Muscle layer of colon (tissue), 2 donors: ENCODE measurements around the gene DYNC2H1.

Experiments
- H3K27ac ChIP-seq: one replicate; pipeline ENCODE4 v1.7.0; 2013; ENCODE audit warnings: low read depth, mild to moderate bottlenecking, low read length, moderate library complexity
- H3K27me3 ChIP-seq, 2 donors: one replicate each; pipeline ENCODE4 v1.7.0; 2013; ENCODE audit warnings: low read length in 2 of 2, mild to moderate bottlenecking in 2 of 2; ENCODE audit not compliant: insufficient read depth in 2 of 2, control insufficient read depth in 1 of 2
- H3K36me3 ChIP-seq: one replicate; pipeline ENCODE4 v1.7.0; 2013; ENCODE audit warnings: mild to moderate bottlenecking, low read length; ENCODE audit not compliant: insufficient read depth
- H3K4me1 ChIP-seq: one replicate; pipeline ENCODE4 v1.7.0; 2013; ENCODE audit warnings: mild to moderate bottlenecking, low read length; ENCODE audit not compliant: insufficient read depth
- H3K4me3 ChIP-seq, 2 donors: one replicate each; pipeline ENCODE4 v1.7.0; 2013; ENCODE audit warnings: low read length in 2 of 2, low read depth in 1 of 2, mild to moderate bottlenecking in 1 of 2, moderate library complexity in 1 of 2
- H3K9ac ChIP-seq: one replicate; pipeline ENCODE4 v1.7.0; 2013; ENCODE audit warnings: low read length
- H3K9me3 ChIP-seq: one replicate; pipeline ENCODE4 v1.7.0; 2013; ENCODE audit warnings: mild to moderate bottlenecking, low read length
- donor health status: abdominal sarcoma.
- donor health status: Adenocarcinoma of cecum.

DYNC2H1 gene

DNA sequence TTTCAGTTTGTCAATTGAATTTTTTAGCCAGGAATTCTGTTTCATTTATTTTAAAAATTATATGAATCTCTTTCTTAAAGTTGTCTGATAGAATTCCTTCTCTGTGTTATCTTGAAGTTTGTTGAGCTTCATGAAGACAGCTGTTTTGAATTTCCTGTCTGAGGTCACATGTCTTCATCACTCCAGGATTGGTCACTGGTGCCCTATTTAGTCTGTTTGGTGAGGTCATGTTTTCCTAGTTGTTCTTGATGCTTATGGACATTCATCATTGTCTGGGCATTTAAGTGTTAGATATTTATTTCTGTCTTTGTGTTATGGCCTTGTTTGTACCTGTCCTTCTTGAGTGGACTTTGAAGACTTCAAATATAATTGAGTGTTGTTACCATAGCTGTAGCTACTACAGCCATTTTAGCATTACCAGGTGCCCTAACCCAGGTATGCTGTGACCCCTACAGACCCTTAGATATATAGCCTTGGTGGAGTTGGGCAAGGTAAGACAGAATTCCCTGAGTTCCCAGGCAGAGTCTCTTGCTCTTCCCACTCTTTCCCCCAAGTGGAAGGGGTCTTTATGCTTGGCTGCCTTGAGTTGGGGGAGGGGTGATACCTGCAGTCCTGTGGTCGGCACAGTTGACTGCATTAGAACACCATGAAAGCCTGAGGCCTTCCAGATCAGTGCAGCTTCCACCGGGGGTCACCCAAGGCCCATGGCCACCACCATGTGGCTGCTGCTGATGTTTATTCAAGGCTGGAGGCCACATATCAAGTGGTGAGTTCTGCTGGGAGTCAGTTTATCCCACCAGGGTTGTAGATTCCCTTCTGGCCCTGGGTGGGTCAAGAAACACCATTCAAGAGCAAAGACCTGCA lies 229.6 kb downstream of the DYNC2H1 start:
- H3K9me3 ChIP-seq, result no peaks in the 10 kb centered on the region
- H3K9ac ChIP-seq, result no peak overlapping the region
- no peak overlapping the region for H3K27ac ChIP-seq
- H3K4me3 ChIP-seq, result no peak overlapping the region
- H3K27me3 ChIP-seq, result no peaks in the 10 kb centered on the region
- H3K4me1 ChIP-seq, result no peaks in the 10 kb centered on the region
- H3K36me3 ChIP-seq, result no peaks in the 10 kb centered on the region

DNA sequence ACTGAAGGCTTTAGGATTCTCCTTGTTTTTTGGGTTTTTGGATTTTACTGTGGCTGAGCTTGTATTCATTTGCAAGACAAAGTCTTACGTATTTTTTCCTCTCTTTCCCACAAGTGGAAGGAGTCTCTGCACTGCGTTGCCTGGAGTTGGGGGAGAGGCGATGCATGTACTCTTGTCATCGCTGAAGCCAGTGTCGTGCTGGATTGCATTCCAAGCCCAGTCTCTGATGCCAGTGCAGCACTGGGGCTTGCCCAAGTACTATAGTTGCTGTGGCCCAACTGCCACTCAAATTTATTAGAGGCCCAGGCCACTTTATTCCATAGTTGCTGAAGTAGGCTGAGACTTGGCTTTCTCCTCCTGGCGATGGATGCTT lies 230.2 kb downstream of the DYNC2H1 start:
- no peak overlapping the region for H3K27ac ChIP-seq
- H3K4me1 ChIP-seq, result no peaks in the 10 kb centered on the region
- H3K9me3 ChIP-seq, result no peaks in the 10 kb centered on the region
- no peaks in the 10 kb centered on the region for H3K27me3 ChIP-seq
- H3K9ac ChIP-seq, result no peak overlapping the region
- H3K36me3 ChIP-seq, result no peaks in the 10 kb centered on the region
- H3K4me3 ChIP-seq, result no peak overlapping the region

DNA sequence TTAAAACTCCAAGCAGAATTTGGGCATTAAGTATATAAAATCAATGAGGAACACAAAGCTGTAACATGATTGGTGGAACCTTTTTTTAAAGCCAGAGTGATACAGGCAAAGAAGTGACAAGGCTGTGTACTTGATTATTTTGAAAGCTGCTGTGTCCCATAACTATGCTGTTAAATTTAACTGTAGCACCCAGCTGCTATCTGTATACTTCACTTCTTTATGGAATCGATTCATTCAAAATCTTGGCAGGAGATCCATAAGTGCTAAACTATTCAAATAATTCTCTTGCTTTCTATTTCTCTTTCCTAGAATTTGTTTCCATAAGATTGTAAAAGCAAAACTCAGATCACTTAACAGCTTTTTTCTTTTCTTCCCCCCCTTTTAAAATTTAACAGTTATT lies 231.7 kb downstream of the DYNC2H1 start:
- Histone ChIP-seq H3K27me3 (no peaks in the 10 kb centered on the region), H3K27ac (no peak overlapping the region), H3K4me1 (no peaks in the 10 kb centered on the region), H3K9ac (no peak overlapping the region), H3K36me3 (no peaks in the 10 kb centered on the region), H3K9me3 (no peaks in the 10 kb centered on the region), H3K4me3 (no peak overlapping the region)

DNA sequence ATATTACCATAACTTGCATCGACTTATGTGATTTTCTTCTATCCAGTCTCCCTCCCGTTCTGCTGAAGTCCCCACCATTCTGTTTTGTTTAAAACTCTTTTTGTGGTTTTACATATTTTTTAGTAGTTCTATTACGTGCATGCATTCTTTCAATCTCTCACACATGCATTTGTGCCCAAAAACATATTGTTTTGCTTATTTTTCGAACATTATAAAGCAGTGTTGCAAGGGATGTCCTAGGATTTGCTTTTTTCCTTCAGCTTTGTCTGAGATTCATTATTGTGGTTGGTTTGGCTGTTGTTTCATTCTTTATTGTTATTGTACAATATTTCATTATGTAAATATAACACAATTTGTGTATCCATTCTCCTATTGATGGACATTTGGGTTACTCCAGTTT lies 235.7 kb downstream of the DYNC2H1 start:
- Histone ChIP-seq H3K27me3 (no peaks in the 10 kb centered on the region), H3K27ac (no peak overlapping the region)

DNA sequence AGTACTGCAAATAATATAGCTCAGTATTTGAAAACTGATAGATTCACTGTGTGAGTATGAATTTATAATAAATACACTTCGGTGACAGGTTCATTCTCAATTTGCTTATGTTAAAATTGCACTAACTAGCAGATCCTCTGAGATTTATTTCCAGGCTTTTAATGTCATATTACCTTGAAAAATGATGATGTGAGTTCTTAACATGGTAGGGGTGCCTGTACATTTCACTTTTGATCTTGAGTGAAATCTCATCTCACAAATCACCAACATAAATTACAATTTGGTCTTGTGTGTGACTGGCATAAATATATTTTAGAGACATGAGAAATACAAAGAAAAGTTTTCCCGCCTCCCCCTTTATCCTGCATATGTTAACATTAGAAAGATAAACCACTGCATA lies 240.4 kb downstream of the DYNC2H1 start:
- Histone ChIP-seq H3K9me3 (no peaks in the 10 kb centered on the region), H3K4me1 (no peaks in the 10 kb centered on the region), H3K36me3 (no peaks in the 10 kb centered on the region), H3K9ac (no peak overlapping the region), H3K27me3 (no peaks in the 10 kb centered on the region), H3K4me3 (no peak overlapping the region), H3K27ac (no peak overlapping the region)

More for the DNA sequence above, 235.7 kb downstream of the DYNC2H1 start:
- no peak overlapping the region for H3K4me3 ChIP-seq
- no peak overlapping the region for H3K9ac ChIP-seq
- no peaks in the 10 kb centered on the region for H3K36me3 ChIP-seq
- H3K4me1 ChIP-seq, result no peaks in the 10 kb centered on the region
- H3K9me3 ChIP-seq, result no peaks in the 10 kb centered on the region

DNA sequence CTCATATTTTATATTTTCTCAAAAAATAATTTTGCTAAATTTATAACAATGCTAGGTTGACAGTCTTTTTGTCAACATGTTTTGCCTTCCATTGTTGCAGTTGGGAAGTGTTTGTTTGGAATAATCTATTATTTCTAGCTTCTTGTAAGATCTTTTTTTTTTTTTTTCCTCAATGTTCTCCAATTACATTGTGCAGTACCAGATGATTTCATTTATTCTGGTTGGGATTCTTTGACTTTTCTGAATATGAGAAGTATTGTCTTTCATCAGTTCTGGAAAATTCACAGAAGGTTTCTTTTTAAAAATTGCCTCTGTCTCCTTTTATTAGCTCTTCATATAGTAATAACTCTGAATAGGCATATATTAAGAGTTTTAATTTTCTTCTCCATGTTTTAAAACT lies 245.4 kb downstream of the DYNC2H1 start:
- no peaks in the 10 kb centered on the region for H3K9me3 ChIP-seq
- no peaks in the 10 kb centered on the region for H3K36me3 ChIP-seq
- no peak overlapping the region for H3K4me3 ChIP-seq
- H3K9ac ChIP-seq, result no peak overlapping the region
- no peaks in the 10 kb centered on the region for H3K4me1 ChIP-seq
- no peaks in the 10 kb centered on the region for H3K27me3 ChIP-seq
- no peak overlapping the region for H3K27ac ChIP-seq

DNA sequence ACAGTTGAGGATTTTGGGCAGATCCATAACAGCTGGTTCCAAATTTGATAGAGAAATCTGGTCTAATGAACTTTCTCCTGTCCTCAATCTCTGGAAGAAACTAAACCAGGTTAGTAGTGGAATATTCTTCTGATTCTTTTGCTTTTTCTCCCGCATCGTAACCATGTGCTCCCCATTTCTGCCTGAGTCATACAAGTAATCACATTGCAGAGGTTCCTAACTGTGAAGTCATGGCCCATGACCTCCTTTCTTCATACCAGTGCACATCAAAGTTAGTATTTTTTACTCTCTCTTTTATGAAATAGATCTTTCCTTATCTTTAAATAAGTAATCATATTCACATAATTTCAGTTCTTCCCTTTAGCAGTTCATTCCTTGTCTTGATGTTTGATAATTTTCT lies 249.0 kb downstream of the DYNC2H1 start:
- H3K27me3 ChIP-seq, result no peaks in the 10 kb centered on the region
- no peaks in the 10 kb centered on the region for H3K9me3 ChIP-seq
- H3K4me3 ChIP-seq, result no peak overlapping the region
- no peak overlapping the region for H3K27ac ChIP-seq
- H3K9ac ChIP-seq, result no peak overlapping the region
- no peaks in the 10 kb centered on the region for H3K36me3 ChIP-seq
- H3K4me1 ChIP-seq, result no peaks in the 10 kb centered on the region

DNA sequence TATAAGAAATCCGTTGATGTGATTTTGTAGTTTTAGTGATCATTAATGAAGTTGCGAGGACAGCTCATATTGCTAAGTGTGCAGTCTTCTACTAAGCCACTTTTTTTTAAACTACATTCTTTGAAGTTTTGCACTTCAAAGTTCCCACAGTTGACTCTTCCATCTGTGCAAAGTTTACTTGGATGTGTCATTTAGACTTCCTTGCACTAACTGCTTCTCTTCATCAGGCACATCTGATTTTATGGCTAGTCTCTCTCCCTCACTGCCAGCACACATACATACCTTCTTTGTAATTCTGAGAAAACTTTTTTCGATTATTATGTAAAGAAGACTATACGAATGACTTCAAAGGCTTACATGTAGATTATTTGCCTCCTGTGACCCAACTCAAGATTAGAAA lies 250.0 kb downstream of the DYNC2H1 start:
- Histone ChIP-seq H3K36me3 (no peaks in the 10 kb centered on the region), H3K4me1 (no peaks in the 10 kb centered on the region), H3K27me3 (no peaks in the 10 kb centered on the region)

DNA sequence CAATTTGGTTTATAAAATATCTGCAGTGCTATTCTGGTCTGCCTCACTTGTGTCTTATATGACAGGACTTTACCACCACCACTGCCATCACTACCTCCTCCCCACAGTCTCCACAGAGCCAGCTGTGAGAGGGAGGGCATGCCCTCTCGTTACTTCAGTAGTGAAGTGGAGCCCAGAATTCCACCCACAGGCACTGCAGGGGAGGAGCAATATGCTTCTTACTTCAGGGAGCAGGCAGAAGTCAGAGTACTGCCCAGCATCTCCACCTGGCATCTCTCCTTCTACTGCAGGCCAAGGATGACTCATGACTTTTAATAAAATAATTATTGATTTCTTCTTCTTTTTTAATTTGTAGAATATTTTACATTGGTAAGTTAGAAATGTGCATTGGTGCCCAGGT lies 255.5 kb downstream of the DYNC2H1 start:
- H3K4me1 ChIP-seq, result no peaks in the 10 kb centered on the region
- H3K27me3 ChIP-seq, result no peaks in the 10 kb centered on the region
- H3K4me3 ChIP-seq, result no peak overlapping the region
- H3K9ac ChIP-seq, result no peak overlapping the region
- H3K27ac ChIP-seq, result no peak overlapping the region
- H3K36me3 ChIP-seq, result peaks cover 3% of the 10 kb centered on the region
- no peaks in the 10 kb centered on the region for H3K9me3 ChIP-seq

More for the DNA sequence above, 250.0 kb downstream of the DYNC2H1 start:
- Histone ChIP-seq H3K4me3 (no peak overlapping the region), H3K9ac (no peak overlapping the region), H3K27ac (no peak overlapping the region), H3K9me3 (no peaks in the 10 kb centered on the region)

DNA sequence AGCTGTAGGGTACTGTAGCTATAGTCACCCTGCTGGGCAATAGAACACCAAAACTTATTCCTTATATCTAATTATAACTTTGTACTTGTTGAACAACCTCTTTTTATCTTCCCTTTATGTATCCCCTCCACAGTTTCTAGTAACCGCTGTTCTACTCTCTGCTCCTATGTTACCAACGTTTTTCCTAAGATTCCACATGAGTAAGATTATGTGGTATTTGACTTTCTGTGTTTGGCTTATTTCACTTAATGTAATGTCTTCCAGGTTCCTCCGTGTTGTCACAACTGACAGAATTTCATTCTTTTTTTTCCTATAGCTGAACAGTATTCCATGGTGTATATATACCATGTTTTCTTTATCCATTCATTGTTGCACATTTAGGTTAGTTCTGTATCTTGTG lies 258.4 kb downstream of the DYNC2H1 start:
- no peak overlapping the region for H3K9ac ChIP-seq
- no peaks in the 10 kb centered on the region for H3K27me3 ChIP-seq
- no peak overlapping the region for H3K4me3 ChIP-seq
- no peak overlapping the region for H3K27ac ChIP-seq
- no peaks in the 10 kb centered on the region for H3K9me3 ChIP-seq
- H3K4me1 ChIP-seq, result no peaks in the 10 kb centered on the region
- H3K36me3 ChIP-seq, result peaks cover 4% of the 10 kb centered on the region

DNA sequence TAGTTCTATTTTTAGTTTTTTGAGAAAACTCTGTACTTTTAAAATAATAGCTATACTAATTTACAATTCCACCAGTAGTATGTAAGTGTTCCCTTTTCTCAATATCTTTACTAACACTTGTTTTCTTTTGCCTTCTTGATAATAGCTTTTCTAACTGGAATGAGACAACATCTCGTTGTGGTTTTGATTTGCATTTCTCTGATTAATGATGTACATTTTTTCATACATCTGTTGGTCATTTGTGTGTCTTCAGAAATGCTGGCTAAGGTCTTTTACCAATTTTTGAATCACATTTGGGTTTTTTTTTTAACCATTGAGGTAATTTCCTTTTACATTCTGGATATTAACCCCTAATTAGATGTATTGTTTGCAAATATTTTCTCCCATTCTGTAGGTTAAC lies 258.9 kb downstream of the DYNC2H1 start:
- no peak overlapping the region for H3K9ac ChIP-seq
- no peaks in the 10 kb centered on the region for H3K4me1 ChIP-seq
- H3K27me3 ChIP-seq, result no peaks in the 10 kb centered on the region
- H3K36me3 ChIP-seq, result peaks cover 4% of the 10 kb centered on the region
- no peak overlapping the region for H3K27ac ChIP-seq
- no peak overlapping the region for H3K4me3 ChIP-seq
- H3K9me3 ChIP-seq, result no peaks in the 10 kb centered on the region

DNA sequence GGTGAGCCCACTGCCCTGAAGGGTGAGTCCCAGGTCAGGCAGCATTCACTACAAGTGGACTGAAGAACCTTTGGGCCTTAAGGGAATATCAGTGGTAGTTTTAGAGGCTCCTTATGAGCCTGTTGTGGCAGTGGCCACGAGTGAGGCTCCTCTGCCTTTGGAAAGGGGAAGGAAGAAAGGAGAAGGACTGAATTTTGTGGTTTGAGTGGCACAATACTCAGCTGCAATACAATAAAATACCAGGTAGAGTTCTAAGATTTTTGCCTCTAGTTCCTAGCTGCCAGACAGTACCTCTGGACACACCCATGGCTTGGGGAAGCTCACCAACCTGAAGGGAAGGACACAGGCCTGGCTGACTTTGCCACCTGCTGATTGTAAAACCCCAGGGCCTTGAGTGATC lies 260.9 kb downstream of the DYNC2H1 start:
- H3K4me1 ChIP-seq, result no peaks in the 10 kb centered on the region
- peaks cover 4% of the 10 kb centered on the region for H3K36me3 ChIP-seq
- H3K9me3 ChIP-seq, result no peaks in the 10 kb centered on the region
- no peak overlapping the region for H3K4me3 ChIP-seq
- H3K9ac ChIP-seq, result no peak overlapping the region
- H3K27me3 ChIP-seq, result no peaks in the 10 kb centered on the region
- H3K27ac ChIP-seq, result no peak overlapping the region
